Thyroid gland (tissue), 4 donors: ENCODE data around the gene NGFR.

ENCODE experiments used
- CTCF ChIP-seq, 6 experiments: fragments of 200-600 bp in 3 of 6; fragments of 450-650 bp in 3 of 6; sonication (generic) in 3 of 6; IDR thresholded peaks; one replicate each; pipeline ENCODE4 v1.5.1; 2016 to 2019; ENCODE audit warnings: antibody characterized with exemption in 6 of 6, mild to moderate bottlenecking in 2 of 6, inconsistent platforms in 1 of 6, moderate library complexity in 1 of 6
- POLR2A ChIP-seq, 2 donors: fragments of 450-650 bp; IDR thresholded peaks; one replicate each; pipeline ENCODE4 v1.6.1; 2017; ENCODE audit warnings: antibody characterized with exemption in 2 of 2, mild to moderate bottlenecking in 2 of 2, moderate library complexity in 1 of 2

GRCh38 chr17:49452661-49453060, 42.4 kb upstream of the NGFR start:
- TF ChIP-seq CTCF (IDR thresholded peaks at IDR 0.05) (no peak), POLR2A (IDR thresholded peaks at IDR 0.05) (no peak)
